Putamen (tissue), 1 donor: Measurements from ENCODE around the gene LCN15.
"Not testable (repeated sequence)": the region's sequence is repeated elsewhere in the genome, so short reads cannot be mapped to it uniquely, and the experiment has no call there.

Source experiments
- DNase-seq: peaks from one replicate; pipeline ENCODE4 v3.0.0-alpha.2; 2016; ENCODE audit warnings: low spot score

Gene LCN15

GRCh38 chr9:136764301-136764891, at the start of gene LCN15:
LCN15 (minus strand) TSS chr9:136764518; CDS start chr9:136764488, 30 bp downstream.
- DNase-seq: no peak

GRCh38 chr9:136808806-136809158, 44.5 kb upstream of the LCN15 start:
- DNase-seq: no peak

- no peak for DNase-seq
Observed at GRCh38 chr9:136808075-136808805, 43.9 kb upstream of the LCN15 start.

GRCh38 chr9:136807281-136808074, 43.2 kb upstream of the LCN15 start, which contains the start of gene RABL6:
RABL6 (plus strand) TSS chr9:136807948; CDS start chr9:136808197, 249 bp downstream.
- DNase-seq: peak; percentile 71

DNA sequence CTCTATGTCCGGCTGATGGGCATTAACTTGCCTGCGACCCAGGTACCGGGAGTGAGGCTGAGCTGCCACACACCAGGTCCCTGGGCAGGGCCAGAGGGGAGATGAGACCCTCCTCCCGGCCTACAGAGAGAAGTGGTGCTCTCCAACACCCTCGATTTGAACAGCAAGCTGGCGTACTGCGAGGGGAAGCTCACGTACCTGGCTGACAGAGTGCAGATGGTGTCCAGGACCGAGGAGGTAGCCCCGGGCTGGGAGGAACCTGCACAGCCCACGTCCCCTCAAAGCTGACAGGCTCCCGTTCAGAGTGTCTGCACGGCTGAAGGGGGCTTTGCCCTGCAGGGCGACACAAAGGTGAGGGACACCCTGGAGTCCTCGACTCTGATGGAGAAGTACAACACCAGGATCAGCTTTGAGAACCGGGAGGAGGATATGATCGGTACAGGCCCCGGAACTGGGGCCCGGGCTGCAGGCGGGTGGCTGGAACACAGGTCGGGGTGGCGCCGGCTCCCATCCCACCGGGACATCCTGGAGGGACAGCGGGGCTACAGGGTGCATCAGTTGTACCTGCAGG, 42.4 kb upstream of the LCN15 start:
- no peak for DNase-seq

GRCh38 chr9:136806067-136806466, 41.7 kb upstream of the LCN15 start:
- no peak for DNase-seq

GRCh38 chr9:136805207-136805740, 41.0 kb upstream of the LCN15 start:
- DNase-seq: no peak

- no peak for DNase-seq
Observed at GRCh38 chr9:136804509-136805206, 40.3 kb upstream of the LCN15 start.

DNA sequence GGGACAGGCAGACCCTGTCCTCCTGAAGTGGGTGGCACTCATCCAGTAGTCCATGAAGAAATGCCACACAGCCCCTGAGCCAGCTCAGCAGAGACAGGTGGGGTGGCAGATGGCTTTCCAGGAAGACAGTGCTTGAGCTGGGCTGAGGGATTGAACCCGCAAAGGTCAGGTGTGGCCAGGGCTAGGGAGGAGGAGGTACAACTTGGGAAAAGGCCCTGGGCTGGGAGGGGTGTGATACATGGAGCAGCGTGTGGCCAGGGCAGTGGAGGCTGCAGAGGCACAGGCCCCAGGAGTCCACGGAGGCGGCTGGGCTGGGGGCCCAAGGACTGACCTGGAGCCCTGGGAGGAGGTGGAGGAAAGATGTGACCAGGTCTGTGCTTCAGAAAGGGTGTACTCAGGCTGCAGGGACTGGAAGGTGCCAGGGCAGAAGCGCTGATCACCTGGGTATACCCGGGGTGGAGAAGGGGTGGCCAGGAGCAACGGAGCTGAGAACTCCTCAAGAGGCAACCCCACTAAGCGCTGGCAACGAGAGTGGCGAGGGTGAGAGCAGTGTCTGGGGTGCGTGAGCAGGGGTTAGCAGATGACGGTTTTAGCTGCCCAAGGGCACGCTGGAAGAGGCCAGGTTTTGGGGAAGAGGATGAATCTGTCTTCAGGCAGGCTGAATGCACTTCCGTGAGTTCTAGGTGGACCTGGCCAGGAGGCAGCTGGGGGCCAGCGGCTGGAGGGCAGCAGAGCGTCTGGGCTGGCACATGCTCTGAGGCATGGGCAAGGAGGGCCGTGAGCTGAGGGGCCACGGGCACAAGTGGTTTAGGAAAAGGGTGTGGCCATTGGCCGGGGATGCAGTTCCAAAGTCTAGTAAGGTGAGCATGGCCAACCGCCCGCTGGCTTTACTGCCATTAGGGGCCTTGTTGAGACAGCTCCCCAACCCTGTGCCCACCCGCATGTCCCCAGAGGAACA, 39.5 kb upstream of the LCN15 start:
- no peak for DNase-seq

- DNase-seq: not testable (repeated sequence)
Observed at GRCh38 chr9:136803009-136803550, 38.8 kb upstream of the LCN15 start.

DNA sequence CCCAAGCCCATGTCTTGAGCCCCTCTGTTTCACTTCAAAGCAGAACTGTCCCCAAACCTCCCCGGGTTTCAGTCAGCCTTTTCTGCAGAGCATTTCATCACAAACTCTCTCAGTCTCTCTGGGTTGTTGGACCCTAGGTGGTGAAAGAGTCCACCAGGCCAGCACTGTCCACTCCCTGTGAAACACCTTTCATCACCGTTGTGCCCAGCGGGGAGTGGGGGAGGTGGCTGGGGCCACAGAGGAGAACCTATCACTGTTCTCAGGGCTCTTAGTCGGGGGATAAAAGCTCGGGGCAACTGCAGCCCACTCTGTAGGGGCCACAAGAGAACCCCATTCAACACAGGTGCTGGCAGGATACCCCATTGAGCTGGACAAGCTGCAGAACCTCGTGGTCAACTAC, 38.0 kb upstream of the LCN15 start:
- no peak for DNase-seq

GRCh38 chr9:136799854-136800657, 35.7 kb upstream of the LCN15 start:
- DNase-seq: peak; percentile 77

GRCh38 chr9:136799079-136799853, 34.9 kb upstream of the LCN15 start:
- no peak for DNase-seq

GRCh38 chr9:136798708-136799078, 34.4 kb upstream of the LCN15 start:
- DNase-seq: no peak

GRCh38 chr9:136796775-136797347, 32.5 kb upstream of the LCN15 start:
- DNase-seq: not testable (repeated sequence)

DNA sequence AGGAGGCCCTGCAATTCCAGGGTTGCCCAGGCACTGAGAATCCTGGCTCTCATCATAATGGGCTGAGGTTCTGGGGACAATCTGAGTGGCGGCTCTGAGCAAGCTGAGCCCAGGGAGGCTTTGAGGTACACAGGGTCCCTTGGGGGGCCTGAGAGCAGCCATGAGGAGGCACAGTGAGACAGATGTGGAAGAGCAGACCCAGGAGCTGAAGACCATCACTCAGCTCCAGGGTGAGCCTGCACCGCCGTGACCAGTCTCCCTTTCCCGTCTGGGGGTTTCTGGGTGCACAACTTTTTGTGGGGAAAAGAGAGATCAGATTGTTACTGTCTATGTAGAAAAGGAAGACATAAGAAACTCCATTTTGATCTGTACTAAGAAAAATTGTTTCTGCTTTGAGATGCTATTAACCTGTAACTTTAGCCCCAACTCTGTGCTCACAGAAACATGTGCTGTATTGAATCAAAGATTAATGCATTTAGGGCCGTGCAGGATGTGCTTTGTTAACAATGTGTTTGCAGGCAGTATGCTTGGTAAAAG, 32.0 kb upstream of the LCN15 start, which contains the start of gene CCDC183:
CCDC183 (plus strand) TSS at position 101 of the 537 bp plus-strand sequence; CDS start at position 161, 60 bp downstream.
- DNase-seq: no peak

DNA sequence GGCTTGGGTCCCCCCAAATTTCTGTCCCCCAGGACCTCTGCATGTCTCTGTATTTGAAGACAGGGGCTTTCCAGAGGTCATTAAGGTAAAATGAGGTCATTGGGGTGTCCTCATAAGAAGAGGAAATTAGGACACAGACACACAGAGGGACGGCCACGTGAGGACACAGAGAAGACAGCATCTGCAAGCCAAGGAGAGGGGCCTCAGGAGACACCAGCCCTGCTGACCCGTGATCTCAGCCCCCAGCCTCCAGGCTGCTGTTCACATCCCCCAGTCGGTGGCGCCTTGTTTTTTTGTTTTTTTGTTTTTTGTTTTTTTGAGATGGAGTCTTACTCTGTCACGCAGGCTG, 30.7 kb upstream of the LCN15 start:
- DNase-seq: no peak
